ENCODE data around the gene WASHC2A.
"Not testable (repeated sequence)": the region's sequence is repeated elsewhere in the genome, so short reads cannot be mapped to it uniquely, and the experiment has no call there.

Gene WASHC2A

DNA sequence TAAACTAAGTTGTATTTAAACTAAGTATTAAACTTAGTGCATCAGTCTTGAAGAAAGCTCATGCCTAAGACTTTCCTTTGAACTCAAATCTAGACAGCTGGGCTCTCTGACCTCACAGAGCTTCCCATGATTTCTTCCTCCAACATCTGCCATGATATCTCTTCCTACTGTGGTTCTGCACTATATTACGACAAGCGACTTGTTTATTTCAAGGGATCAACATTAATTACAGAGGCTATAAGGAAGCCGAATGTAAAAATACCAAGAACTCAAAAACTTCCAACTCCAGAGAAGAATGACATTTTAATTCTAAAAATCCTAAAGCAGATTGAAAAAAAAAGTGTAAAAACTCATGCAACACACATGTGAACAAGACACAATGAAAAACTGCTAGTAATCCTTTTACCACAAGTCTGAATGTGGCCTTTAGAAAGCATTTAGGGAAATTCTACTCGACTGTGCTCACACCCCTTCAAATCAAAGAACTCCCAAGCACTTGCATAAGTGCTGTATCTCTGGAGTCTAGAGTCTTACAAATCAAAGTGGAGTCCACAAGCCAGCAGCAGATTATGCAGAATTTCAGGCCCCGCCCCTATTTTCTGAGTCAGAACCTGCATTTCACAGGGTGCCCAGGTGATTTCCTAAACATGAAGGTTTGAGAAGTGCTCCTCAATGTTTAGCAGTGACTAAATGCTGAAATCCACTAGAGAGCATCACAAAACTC, 22.7 kb upstream of the WASHC2A start:
- ChIA-PET CTCF (no interaction called here), POLR2A (ENCODE audit: low non-redundant PET) (no interaction called here)
- TF ChIP-seq, protein P1, sequence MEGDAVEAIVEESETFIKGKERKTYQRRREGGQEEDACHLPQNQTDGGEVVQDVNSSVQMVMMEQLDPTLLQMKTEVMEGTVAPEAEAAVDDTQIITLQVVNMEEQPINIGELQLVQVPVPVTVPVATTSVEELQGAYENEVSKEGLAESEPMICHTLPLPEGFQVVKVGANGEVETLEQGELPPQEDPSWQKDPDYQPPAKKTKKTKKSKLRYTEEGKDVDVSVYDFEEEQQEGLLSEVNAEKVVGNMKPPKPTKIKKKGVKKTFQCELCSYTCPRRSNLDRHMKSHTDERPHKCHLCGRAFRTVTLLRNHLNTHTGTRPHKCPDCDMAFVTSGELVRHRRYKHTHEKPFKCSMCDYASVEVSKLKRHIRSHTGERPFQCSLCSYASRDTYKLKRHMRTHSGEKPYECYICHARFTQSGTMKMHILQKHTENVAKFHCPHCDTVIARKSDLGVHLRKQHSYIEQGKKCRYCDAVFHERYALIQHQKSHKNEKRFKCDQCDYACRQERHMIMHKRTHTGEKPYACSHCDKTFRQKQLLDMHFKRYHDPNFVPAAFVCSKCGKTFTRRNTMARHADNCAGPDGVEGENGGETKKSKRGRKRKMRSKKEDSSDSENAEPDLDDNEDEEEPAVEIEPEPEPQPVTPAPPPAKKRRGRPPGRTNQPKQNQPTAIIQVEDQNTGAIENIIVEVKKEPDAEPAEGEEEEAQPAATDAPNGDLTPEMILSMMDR (conservative IDR thresholded peaks at IDR 0.05; ENCODE audit: low read depth), result no peak
- no peak for DNase-seq (ENCODE audit: low spot score)
- no peak overlapping the region for H3K27ac ChIP-seq

GRCh38 chr10:50046457-50046856, 21.3 kb upstream of the WASHC2A start:
- CTCF ChIA-PET; POLR2A ChIA-PET (ENCODE audit: low non-redundant PET); DNase-seq (ENCODE audit: low spot score); H3K27ac ChIP-seq: not testable (repeated sequence)

- CTCF ChIA-PET; POLR2A ChIA-PET (ENCODE audit: low non-redundant PET); DNase-seq (ENCODE audit: low spot score); H3K27ac ChIP-seq: not testable (repeated sequence)
Observed at GRCh38 chr10:50047594-50047993, 20.2 kb upstream of the WASHC2A start.

GRCh38 chr10:50051995-50052660, 15.6 kb upstream of the WASHC2A start:
- CTCF ChIA-PET; H3K27ac ChIP-seq; POLR2A ChIA-PET (ENCODE audit: low non-redundant PET); DNase-seq (ENCODE audit: low spot score): not testable (repeated sequence)

DNA sequence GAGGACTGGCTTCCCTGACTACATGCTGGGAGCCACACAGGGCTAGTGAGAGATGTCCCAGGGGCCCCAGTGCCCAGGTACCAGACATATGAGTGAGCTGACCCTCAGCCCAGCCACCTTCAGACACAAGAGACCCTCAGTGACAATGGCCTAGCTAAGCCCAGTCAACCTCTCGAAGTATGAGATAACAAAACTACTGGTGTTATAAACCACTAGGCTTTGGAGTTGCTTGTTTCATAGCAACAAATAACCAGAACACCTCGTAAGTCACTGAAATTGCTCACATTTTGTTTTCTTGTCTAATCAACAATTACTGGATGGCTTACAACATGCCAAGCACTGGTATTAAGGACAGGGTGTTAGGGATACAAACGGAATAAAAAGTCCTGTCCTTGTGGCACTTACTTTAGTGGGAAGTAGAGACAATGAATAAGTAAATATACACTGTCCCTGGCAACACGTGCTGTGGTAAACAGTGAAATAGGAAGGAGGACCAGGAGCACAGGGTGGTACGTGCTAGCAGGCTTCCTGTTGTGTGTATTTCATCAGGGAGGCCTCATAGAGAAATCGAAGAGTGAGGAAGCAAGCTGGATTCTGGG, 14.9 kb upstream of the WASHC2A start:
- POLR2A ChIA-PET (ENCODE audit: low non-redundant PET); DNase-seq (ENCODE audit: low spot score): not testable (repeated sequence)

GRCh38 chr10:50055494-50056292, 12.1 kb upstream of the WASHC2A start:
- H3K27ac ChIP-seq; POLR2A ChIA-PET (ENCODE audit: low non-redundant PET); DNase-seq (ENCODE audit: low spot score); CTCF ChIA-PET: not testable (repeated sequence)

More for the DNA sequence above, 14.9 kb upstream of the WASHC2A start:
- CTCF ChIA-PET, H3K27ac ChIP-seq: not testable (repeated sequence)

DNA sequence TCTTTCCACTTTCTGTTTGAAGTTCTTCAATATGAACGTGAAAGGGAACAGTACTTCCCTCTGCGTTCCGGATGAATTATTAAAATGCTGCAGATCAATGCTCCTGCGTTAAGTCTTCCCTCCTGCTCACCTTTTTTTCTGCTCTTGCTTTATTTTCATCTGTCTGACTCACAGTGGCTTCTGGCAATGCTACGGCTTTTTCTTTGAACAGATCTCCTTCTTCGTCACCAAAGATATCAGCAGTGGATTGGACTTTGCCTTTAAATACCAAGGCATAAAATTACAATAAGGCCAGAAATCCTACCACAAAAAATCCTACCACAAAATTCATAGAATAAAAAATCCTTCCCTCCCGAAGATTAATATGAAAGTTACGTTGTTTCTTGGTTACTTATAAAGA, 11.1 kb upstream of the WASHC2A start:
- DNase-seq (ENCODE audit: low spot score); H3K27ac ChIP-seq; POLR2A ChIA-PET (ENCODE audit: low non-redundant PET); CTCF ChIA-PET: not testable (repeated sequence)

- DNase-seq (ENCODE audit: low spot score); H3K27ac ChIP-seq; POLR2A ChIA-PET (ENCODE audit: low non-redundant PET): not testable (repeated sequence)
- CTCF ChIA-PET, result interaction anchor here (0.6 kb wide), 1 partner anchor 252 kb away, joined by 3 read pairs; no protein-coding TSS in a partner anchor
Observed at GRCh38 chr10:50058727-50059126, 9.0 kb upstream of the WASHC2A start.

DNA sequence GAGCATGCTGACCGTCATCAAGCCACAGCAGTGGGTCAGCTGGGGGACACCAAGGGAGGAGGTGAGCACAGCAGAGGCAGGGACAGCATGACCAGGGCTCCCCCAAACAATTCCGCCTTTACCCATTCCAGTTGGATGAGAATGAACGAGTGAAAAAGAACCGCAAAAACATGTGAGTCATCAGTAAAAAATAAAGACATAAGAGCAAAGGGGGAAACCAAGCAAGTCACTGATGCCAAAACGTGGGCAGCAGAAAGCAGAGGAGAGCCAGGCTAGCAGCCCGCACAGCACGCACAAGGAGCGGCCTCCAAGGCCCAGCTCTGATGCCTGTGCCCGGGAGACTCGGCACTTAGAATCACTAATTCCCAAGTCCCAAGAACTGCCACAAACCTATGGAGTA, 7.8 kb upstream of the WASHC2A start:
- H3K27ac ChIP-seq; DNase-seq (ENCODE audit: low spot score); POLR2A ChIA-PET (ENCODE audit: low non-redundant PET); CTCF ChIA-PET: not testable (repeated sequence)

GRCh38 chr10:50061548-50061947, 6.2 kb upstream of the WASHC2A start:
- H3K27ac ChIP-seq; CTCF ChIA-PET; DNase-seq (ENCODE audit: low spot score); POLR2A ChIA-PET (ENCODE audit: low non-redundant PET): not testable (repeated sequence)

GRCh38 chr10:50063100-50063499, 4.7 kb upstream of the WASHC2A start:
- TF ChIP-seq, protein P1 (conservative IDR thresholded peaks at IDR 0.05; ENCODE audit: low read depth), result no peak
- ChIA-PET CTCF (no interaction called here), POLR2A (ENCODE audit: low non-redundant PET) (no interaction called here)
- no peak overlapping the region for H3K27ac ChIP-seq
- no peak for DNase-seq (ENCODE audit: low spot score)

- H3K27ac ChIP-seq; POLR2A ChIA-PET (ENCODE audit: low non-redundant PET); DNase-seq (ENCODE audit: low spot score); CTCF ChIA-PET: not testable (repeated sequence)
Observed at GRCh38 chr10:50068352-50068659, 552 bp downstream of the WASHC2A start.

- H3K27ac ChIP-seq; DNase-seq (ENCODE audit: low spot score); CTCF ChIA-PET; POLR2A ChIA-PET (ENCODE audit: low non-redundant PET): not testable (repeated sequence)
Observed at GRCh38 chr10:50075139-50075538, 7.4 kb downstream of the WASHC2A start.

DNA sequence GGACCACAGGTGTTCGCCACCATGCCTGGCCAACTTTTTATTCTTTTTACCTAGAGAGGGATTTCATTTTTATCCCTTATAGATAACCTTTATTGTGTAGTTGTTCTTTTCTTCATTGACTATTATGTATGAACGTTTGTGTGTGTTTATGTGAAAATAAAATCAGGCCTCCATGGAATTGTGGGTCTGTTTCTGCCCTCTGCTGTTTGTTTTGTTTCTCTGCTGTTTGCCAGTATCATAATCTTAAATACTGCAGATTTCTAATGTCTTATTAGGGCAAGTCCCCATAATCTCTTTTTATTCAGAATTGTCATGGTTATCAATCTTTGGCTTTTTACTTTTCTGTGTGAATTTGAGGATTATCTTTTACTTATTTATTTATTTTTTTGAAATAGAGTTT, 7.8 kb downstream of the WASHC2A start:
- H3K27ac ChIP-seq; POLR2A ChIA-PET (ENCODE audit: low non-redundant PET); DNase-seq (ENCODE audit: low spot score); CTCF ChIA-PET: not testable (repeated sequence)

GRCh38 chr10:50091304-50091703, 23.6 kb downstream of the WASHC2A start:
- POLR2A ChIA-PET (ENCODE audit: low non-redundant PET); H3K27ac ChIP-seq; CTCF ChIA-PET; DNase-seq (ENCODE audit: low spot score): not testable (repeated sequence)

Measured in RWPE1 (cell line).